Stomach (tissue), 4 donors: ENCODE measurements around the gene SLC10A3.

Source experiments
- CTCF ChIP-seq, 7 experiments: fragments of 450-650 bp in 4 of 7; fragments of 200-600 bp in 3 of 7; sonication (generic) in 3 of 7; IDR thresholded peaks; one replicate each; pipeline ENCODE4 v1.5.1; 2016 to 2019; ENCODE audit warnings: antibody characterized with exemption in 7 of 7, control low read depth in 2 of 7, mild to moderate bottlenecking in 1 of 7
- EP300 ChIP-seq: sonication (generic); formaldehyde crosslinking; IDR thresholded peaks from one replicate; pipeline ENCODE4 v1.6.1; 2017; ENCODE audit warnings: antibody characterized with exemption
- POLR2A ChIP-seq, 4 donors: fragments of 450-650 bp; IDR thresholded peaks; one replicate each; pipeline ENCODE4 v1.6.1; 2016; ENCODE audit warnings: antibody characterized with exemption in 4 of 4, control low read depth in 2 of 4, mild to moderate bottlenecking in 1 of 4, moderate library complexity in 1 of 4
- POLR2AphosphoS5 ChIP-seq, 3 donors: sonication (generic); formaldehyde crosslinking; IDR thresholded peaks; one replicate each; pipeline ENCODE4 v1.6.1; 2016; ENCODE audit warnings: antibody characterized with exemption in 3 of 3

- TF ChIP-seq CTCF (IDR thresholded peaks at IDR 0.05): no peak
- no peak for TF ChIP-seq POLR2A (IDR thresholded peaks at IDR 0.05)
- TF ChIP-seq POLR2AphosphoS5 (IDR thresholded peaks at IDR 0.05): no peak
- TF ChIP-seq EP300: no peak
These were observed 5.1 kb upstream of the SLC10A3 start for GRCh38 chrX:154495472-154495922.
